B cell (primary cell): ENCODE measurements around the gene OR2B3. TPM values are rescaled to one million over a fixed set of nuclear protein-coding genes. Genes with fewer than 3 reads are reported as not detected.

ENCODE experiments used
- ATAC-seq: fragments of 200-7000 bp; cut with Tn5 transposase; one replicate; pipeline ENCODE4 v1.10.0; 2021; ENCODE audit warnings: low read depth, mild to moderate bottlenecking, moderate number of reproducible peaks, moderate library complexity
- CTCF ChIA-PET: fragments of 350-600 bp; sonication (Branson Sonifier 250); formaldehyde crosslinking; loops from one replicate; lab custom pipeline; 2021; ENCODE audit warnings: antibody characterized with exemption, inconsistent platforms; lab: Charles Lee
- POLR2A ChIA-PET: fragments of 350-600 bp; sonication (Branson Sonifier 250); formaldehyde crosslinking; loops from one replicate; lab custom pipeline; 2021; ENCODE audit warnings: antibody characterized with exemption; lab: Charles Lee
- DNase-seq: peaks from one replicate; pipeline ENCODE4 v3.0.0; 2013
- H2AFZ ChIP-seq: 2 replicates; pipeline ENCODE4 v1.6.1; 2012; ENCODE audit warnings: mild to moderate bottlenecking, low read depth, low read length; ENCODE audit not compliant: insufficient read depth, poor library complexity, severe bottlenecking
- H3K27ac ChIP-seq, 2 donors: 1 replicate in 1 of 2; 2 replicates in 1 of 2; pipeline ENCODE4 v1.5.1; 2012 to 2013; ENCODE audit warnings: low read length in 2 of 2, mild to moderate bottlenecking in 2 of 2, moderate library complexity in 1 of 2
- H3K27me3 ChIP-seq, 4 experiments: fragments of 200-600 bp in 1 of 4; sonication (generic) in 1 of 4; replicated peaks in 1 of 4; 1 replicate in 2 of 4; 2 replicates in 2 of 4; pipeline versions ENCODE4 v1.6.1 to v1.7.0; 2013 to 2016; ENCODE audit warnings: low read length in 3 of 4, mild to moderate bottlenecking in 2 of 4, mixed read lengths in 1 of 4, moderate library complexity in 1 of 4; ENCODE audit not compliant: insufficient read depth in 4 of 4, control insufficient read depth in 3 of 4; ENCODE audit errors: control extremely low read depth in 1 of 4
- H3K36me3 ChIP-seq, 2 experiments: replicated peaks in 1 of 2; 1 replicate in 1 of 2; 2 replicates in 1 of 2; pipeline versions ENCODE4 v1.6.1 to v1.7.1; 2013; ENCODE audit warnings: low read length in 1 of 2; ENCODE audit not compliant: insufficient read depth in 2 of 2, control insufficient read depth in 1 of 2; ENCODE audit errors: control extremely low read depth in 1 of 2, extremely low read depth in 1 of 2
- H3K4me1 ChIP-seq, 2 donors: fragments of 200-600 bp in 1 of 2; sonication (generic) in 1 of 2; 1 replicate in 1 of 2; 2 replicates in 1 of 2; pipeline versions ENCODE4 v1.5.1 to v1.6.1; 2013 to 2017; ENCODE audit warnings: low read length in 2 of 2; ENCODE audit not compliant: control insufficient read depth in 2 of 2, insufficient read depth in 2 of 2
- H3K4me2 ChIP-seq: replicated peaks from 2 replicates; pipeline ENCODE3; 2012; ENCODE audit warnings: mild to moderate bottlenecking, low read depth, low read length; ENCODE audit not compliant: poor library complexity, severe bottlenecking
- H3K4me3 ChIP-seq, 5 experiments: fragments of 200-600 bp in 1 of 5; sonication (generic) in 1 of 5; 1 replicate in 3 of 5; 2 replicates in 2 of 5; pipeline versions ENCODE4 v1.5.1 to v1.7.0; 2011 to 2016; ENCODE audit warnings: low read length in 4 of 5, mild to moderate bottlenecking in 4 of 5, low read depth in 2 of 5, control low read depth in 1 of 5, moderate library complexity in 1 of 5; ENCODE audit not compliant: insufficient read depth in 1 of 5; ENCODE audit errors: control extremely low read depth in 1 of 5, extremely low read depth in 1 of 5
- H3K79me2 ChIP-seq: fragments of 200-600 bp; sonication (generic); one replicate; pipeline ENCODE4 v1.6.0; 2016; ENCODE audit warnings: low read length; ENCODE audit not compliant: control insufficient read depth, insufficient read depth
- H3K9ac ChIP-seq: fragments of 200-600 bp; sonication (generic); 2 replicates; pipeline ENCODE4 v1.6.1; 2017; ENCODE audit warnings: mild to moderate bottlenecking, low read length, moderate library complexity
- H3K9me3 ChIP-seq, 3 donors: one replicate each; pipeline versions ENCODE4 v1.6.1 to v1.7.1; 2013; ENCODE audit warnings: low read length in 2 of 3; ENCODE audit not compliant: control insufficient read depth in 2 of 3, insufficient read depth in 1 of 3; ENCODE audit errors: control extremely low read depth in 1 of 3
- H4K20me1 ChIP-seq: 2 replicates; pipeline ENCODE4 v1.6.0; 2012; ENCODE audit warnings: mild to moderate bottlenecking, low read length; ENCODE audit not compliant: insufficient read depth, control insufficient read depth, poor library complexity, severe bottlenecking
- H3K27ac Mint-ChIP-seq: one replicate; pipeline ENCODE4 v1.8.0; 2021; ENCODE audit warnings: mixed read lengths
- H3K27me3 Mint-ChIP-seq: one replicate; pipeline ENCODE4 v1.8.0; 2021; ENCODE audit warnings: mixed read lengths
- H3K4me1 Mint-ChIP-seq: one replicate; pipeline ENCODE4 v1.8.0; 2021; ENCODE audit warnings: mixed read lengths
- H3K4me3 Mint-ChIP-seq: one replicate; pipeline ENCODE4 v1.8.0; 2021; ENCODE audit warnings: mixed read lengths
- H3K9me3 Mint-ChIP-seq: one replicate; pipeline ENCODE4 v1.8.0; 2022; ENCODE audit warnings: mixed read lengths; ENCODE audit not compliant: insufficient read depth
- CTCF ChIP-seq: fragments of 200-600 bp; IDR thresholded peaks from one replicate; pipeline ENCODE4 v1.8.0; 2022; ENCODE audit warnings: antibody characterized with exemption, mild to moderate bottlenecking
- EZH2 ChIP-seq: IDR thresholded peaks from 2 replicates; pipeline ENCODE4 v1.6.1; 2012; ENCODE audit warnings: borderline replicate concordance, low read depth, mild to moderate bottlenecking, moderate library complexity, low read length; ENCODE audit not compliant: insufficient read depth, poor library complexity, severe bottlenecking
- WGBS: methylation state at CpG from one replicate; pipeline ENCODE4 v1.1.5; 2013; ENCODE audit warnings: missing lambda C conversion rate; ENCODE audit not compliant: insufficient coverage; 5-methylcytosine and 5-hydroxymethylcytosine counted together
- intact Hi-C: fragments of 100-400 bp; cut with micrococcal nuclease; formaldehyde crosslinking; loops from one replicate; pipeline ENCODE4 v1.10.0; 2022
- polyA plus RNA-seq: library from polyadenylated mRNA; depleted of rRNA; stranded (reverse); fragments of >200 nt; gene quantifications from 2 replicates; pipeline ENCODE4 v1.2.3, GENCODE V29; 2012
- total RNA-seq, 2 donors: library from RNA; stranded (reverse); fragments of 120-200 nt in 1 of 2; gene quantifications; 1 replicate in 1 of 2; 2 replicates in 1 of 2; pipeline versions ENCODE4 v1.2.3 to v1.2.4, GENCODE V29; 2013 to 2022

Gene OR2B3
- total and polyA plus RNA-seq, 2 donors (not counting 1 experiment from before 2014, with no cell fraction given): not detected

GRCh38 chr6:29045075-29045474 is 42.0 kb downstream of the OR2B3 start, which contains the start of gene OR2W1:
TSS of gene OR2W1 (minus strand) at chr6:29045175. CDS start at chr6:29045175, 0 bp downstream.
- intact Hi-C loops: no loop called here
- Histone ChIP-seq H3K36me3 (no peaks in the 10 kb centered on the region), H4K20me1 (no peaks in the 10 kb centered on the region), H3K4me2 (no peak within 1 kb of the TSS), H2AFZ (no peak within 1 kb of the TSS), H3K27ac (no peak within 1 kb of the TSS), H3K4me1 (no peaks in the 10 kb centered on the region), H3K9ac (no peak within 1 kb of the TSS), H3K27me3 (peaks cover 0 to 22% (median 2%) of the 10 kb centered on the region in 4 experiments), H3K79me2 (no peaks in the 10 kb centered on the region), H3K4me3 (no peak within 1 kb of the TSS), H3K9me3 (peaks cover 0 to 2% (median 0%) of the 10 kb centered on the region in 3 donors)
- Mint-ChIP-seq H3K27me3 (peaks cover 42% of the 10 kb centered on the region), H3K27ac (no peak within 1 kb of the TSS), H3K4me3 (no peak within 1 kb of the TSS), H3K4me1 (no peaks in the 10 kb centered on the region), H3K9me3 (peaks cover 2% of the 10 kb centered on the region)
- POLR2A ChIA-PET: interaction anchor here (0.6 kb wide), 1 partner anchor 170 kb away, joined by 7 read pairs; no protein-coding TSS in a partner anchor
- CTCF ChIA-PET: no interaction called here
- no peak for DNase-seq
- TF ChIP-seq CTCF: no peak
- TF ChIP-seq EZH2: no peak
- WGBS: 86% methylated on average over 1 of the region's 1 CpG
- ATAC-seq: no peak

Other genes starting within 250 kb of the OR2B3 start
- gene TRIM27, start 163.3 kb downstream of the OR2B3 start, total RNA-seq: 66.7 and 70.0 TPM in 2 replicates
- gene TRIM27, start 163.3 kb downstream of the OR2B3 start, polyA plus RNA-seq: 47.1 and 48.3 TPM in 2 replicates
- gene ZNF311, start 82.0 kb downstream of the OR2B3 start, total RNA-seq: 0.10 and 0.17 TPM in 2 replicates
- gene ZNF311, start 82.0 kb downstream of the OR2B3 start, polyA plus RNA-seq: not detected in 2 replicates
- not detected in 2 replicates for gene OR2W1, start 42.1 kb downstream of the OR2B3 start, total RNA-seq
- not detected in 2 replicates for gene OR2W1, start 42.1 kb downstream of the OR2B3 start, polyA plus RNA-seq
- gene OR2J1, start 12.2 kb upstream of the OR2B3 start, total RNA-seq: not detected in 2 replicates
- not detected in 2 replicates for gene OR2J1, start 12.2 kb upstream of the OR2B3 start, polyA plus RNA-seq
- gene OR2J3, start 20.7 kb upstream of the OR2B3 start, total RNA-seq: not detected in 2 replicates
- not detected in 2 replicates for gene OR2J3, start 20.7 kb upstream of the OR2B3 start, polyA plus RNA-seq
- gene OR2J2, start 83.6 kb upstream of the OR2B3 start, total RNA-seq: not detected in 2 replicates
- gene OR2J2, start 83.6 kb upstream of the OR2B3 start, polyA plus RNA-seq: not detected in 2 replicates
- not detected in 2 replicates for gene OR14J1, start 214.4 kb upstream of the OR2B3 start, total RNA-seq
- gene OR14J1, start 214.4 kb upstream of the OR2B3 start, polyA plus RNA-seq: not detected in 2 replicates